HAP-1 (cell line): ENCODE results near the gene SATL1.
"Not testable (repeated sequence)": the region's sequence is repeated elsewhere in the genome, so short reads cannot be mapped to it uniquely, and the experiment has no call there.

Experiments used
- DNase-seq, 2 experiments: peaks; one replicate each; pipeline ENCODE4 v3.0.0-alpha.2; 2016 to 2020; ENCODE audit warnings: low spot score in 2 of 2
- H3K27me3 ChIP-seq: fragments of 250-450 bp; sonication (Bioruptor Pico); 2 replicates; pipeline ENCODE4 v1.5.1; 2020; ENCODE audit warnings: low read depth, mild to moderate bottlenecking, moderate library complexity
- H3K36me3 ChIP-seq: fragments of 250-450 bp; sonication (Bioruptor Pico); replicated peaks from 2 replicates; pipeline ENCODE4 v1.5.1; 2020; ENCODE audit warnings: mild to moderate bottlenecking
- H3K4me1 ChIP-seq: fragments of 250-450 bp; sonication (Bioruptor Pico); 2 replicates; pipeline ENCODE4 v1.5.1; 2020; ENCODE audit warnings: mild to moderate bottlenecking
- H3K4me3 ChIP-seq: fragments of 250-450 bp; sonication (Bioruptor Pico); 2 replicates; pipeline ENCODE4 v1.5.1; 2020; ENCODE audit warnings: mild to moderate bottlenecking, moderate library complexity
- H3K9me3 ChIP-seq: fragments of 250-450 bp; sonication (Bioruptor Pico); 2 replicates; pipeline ENCODE4 v1.5.1; 2020; ENCODE audit warnings: mild to moderate bottlenecking, moderate library complexity
- in situ Hi-C: fragments of 300-500 bp; cut with MboI; formaldehyde crosslinking; loops from 3 replicates; pipeline ENCODE4 v1.14.3; 2020; ENCODE audit warnings: low sequenced_read_pairs, inconsistent platforms, mixed read lengths

The SATL1 gene

DNA sequence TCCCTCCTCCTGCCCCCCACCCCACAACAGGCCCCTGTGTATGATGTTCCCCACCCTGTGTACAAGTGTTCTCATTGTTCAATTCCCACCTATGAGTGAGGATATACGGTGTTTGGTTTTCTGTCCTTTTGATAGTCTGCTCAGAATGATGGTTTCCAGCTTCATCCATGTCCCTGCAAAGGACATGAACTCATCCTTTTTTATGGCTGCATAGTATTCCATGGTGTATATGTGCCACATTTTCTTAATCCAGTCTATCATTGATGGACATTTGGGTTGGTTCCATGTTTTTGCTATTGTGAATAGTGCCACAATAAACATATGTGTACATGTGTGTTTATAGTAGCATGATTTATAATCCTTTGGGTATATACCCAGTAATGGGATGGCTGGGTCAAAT lies 166.3 kb downstream of the SATL1 start:
- H3K9me3 ChIP-seq, H3K4me3 ChIP-seq, H3K4me1 ChIP-seq, H3K36me3 ChIP-seq, in situ Hi-C loops, DNase-seq, H3K27me3 ChIP-seq: not testable (repeated sequence)

DNA sequence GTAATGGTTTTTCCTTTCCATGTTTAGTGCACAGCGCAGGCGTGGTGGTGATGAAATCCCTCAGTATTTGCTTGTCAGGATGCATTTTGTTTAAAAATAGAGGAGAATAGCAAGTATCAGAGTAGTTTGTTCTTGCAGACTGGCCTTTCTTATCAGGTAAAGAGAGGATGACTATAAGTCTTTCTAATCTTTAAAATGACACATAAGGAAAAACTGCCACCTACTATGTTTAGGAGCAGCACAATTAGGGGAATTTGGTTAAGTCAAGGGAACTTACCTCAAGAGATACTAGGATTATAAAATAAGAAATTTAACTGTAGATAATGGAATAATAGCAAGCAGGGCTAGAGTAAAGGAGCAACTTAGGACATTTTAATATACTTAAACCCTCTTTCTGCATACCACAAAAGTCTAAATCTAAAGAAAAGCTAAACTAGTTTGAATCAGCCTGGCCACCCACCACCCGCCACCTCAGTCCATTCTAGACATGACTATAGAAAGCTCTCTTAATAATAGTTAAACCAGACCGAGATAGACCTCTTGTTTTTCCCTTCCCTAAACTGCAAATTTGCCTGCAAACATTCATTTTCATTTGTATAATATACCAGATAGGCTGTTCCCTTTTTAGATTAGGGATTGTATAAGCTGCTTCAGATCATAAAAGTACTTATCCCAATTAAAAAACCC lies 177.9 kb downstream of the SATL1 start:
- H3K9me3 ChIP-seq, result 0 out of 2 replicates have a peak, but pooled peaks cover 5% of the 10 kb centered on the region
- H3K4me1 ChIP-seq, result peaks cover 17% of the 10 kb centered on the region
- H3K36me3 ChIP-seq, result peaks cover 9% of the 10 kb centered on the region
- in situ Hi-C loops, result no loop called here
- no peak overlapping the region for H3K4me3 ChIP-seq
- no peak for DNase-seq
- no peaks in the 10 kb centered on the region for H3K27me3 ChIP-seq

- in situ Hi-C loops, result loop anchor here (10.0 kb wide), 1 partner anchor 318 kb away; no protein-coding TSS in a partner anchor
- DNase-seq, result peak in 1 of 2 experiments; percentile 42
- H3K4me3 ChIP-seq, result no peak overlapping the region
- H3K27me3 ChIP-seq, result no peaks in the 10 kb centered on the region
- no peaks in the 10 kb centered on the region for H3K36me3 ChIP-seq
- no peaks in the 10 kb centered on the region for H3K9me3 ChIP-seq
- peaks cover 24% of the 10 kb centered on the region for H3K4me1 ChIP-seq
These were observed 190.8 kb downstream of the SATL1 start for GRCh38 chrX:85052636-85053343.

DNA sequence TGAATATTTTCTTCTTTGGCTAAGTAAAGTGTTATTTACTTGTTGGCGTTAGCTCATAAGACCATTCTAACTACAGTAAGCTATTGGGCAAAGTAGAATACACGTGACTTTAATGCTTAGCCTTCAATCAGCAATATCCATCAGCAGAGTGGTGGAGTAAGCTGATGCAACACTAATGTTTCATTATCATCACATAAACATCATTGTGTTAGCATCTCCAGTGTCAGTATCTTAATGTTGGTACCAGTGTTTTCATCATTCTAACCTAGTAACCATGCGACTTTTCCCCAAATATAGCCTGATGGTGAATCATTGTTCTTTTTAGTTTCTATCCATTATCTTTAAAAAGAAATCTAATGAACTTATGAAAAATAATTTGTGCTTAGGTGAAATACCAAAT lies 191.4 kb downstream of the SATL1 start:
- Histone ChIP-seq H3K9me3 (no peaks in the 10 kb centered on the region), H3K4me1 (peaks cover 24% of the 10 kb centered on the region), H3K27me3 (no peaks in the 10 kb centered on the region), H3K4me3 (no peak overlapping the region), H3K36me3 (no peaks in the 10 kb centered on the region; the same call in 1 of the 2 replicates)
- in situ Hi-C loops, result loop anchor here (10.0 kb wide), 1 partner anchor 317 kb away; no protein-coding TSS in a partner anchor
- DNase-seq, result no peak

GRCh38 chrX:85051627-85052026 lies 192.0 kb downstream of the SATL1 start:
- in situ Hi-C loops, result loop anchor here (10.0 kb wide), 1 partner anchor 317 kb away; no protein-coding TSS in a partner anchor
- peaks cover 24% of the 10 kb centered on the region for H3K4me1 ChIP-seq
- no peak for DNase-seq
- H3K36me3 ChIP-seq, result no peaks in the 10 kb centered on the region; the same call in 1 of the 2 replicates
- no peaks in the 10 kb centered on the region for H3K9me3 ChIP-seq
- H3K27me3 ChIP-seq, result no peaks in the 10 kb centered on the region
- no peak overlapping the region for H3K4me3 ChIP-seq
